Upper lobe of left lung (tissue), 4 donors: ENCODE results near the gene MIA3.

Experiments used
- CTCF ChIP-seq, 6 experiments: fragments of 450-650 bp in 4 of 6; fragments of 200-600 bp in 2 of 6; sonication (generic) in 2 of 6; IDR thresholded peaks; one replicate each; pipeline ENCODE4 v1.5.1; 2016 to 2019; ENCODE audit warnings: antibody characterized with exemption in 6 of 6
- EP300 ChIP-seq, 4 donors: sonication (generic); formaldehyde crosslinking; IDR thresholded peaks; one replicate each; pipeline ENCODE4 v1.5.1; 2017; ENCODE audit warnings: antibody characterized with exemption in 4 of 4, control low read depth in 2 of 4
- POLR2AphosphoS5 ChIP-seq, 2 donors: sonication (generic); formaldehyde crosslinking; IDR thresholded peaks; one replicate each; pipeline ENCODE4 v1.5.1; 2017; ENCODE audit warnings: antibody characterized with exemption in 2 of 2

- TF ChIP-seq CTCF (IDR thresholded peaks at IDR 0.05) (no peak), EP300 (IDR thresholded peaks at IDR 0.05) (no peak), POLR2AphosphoS5 (IDR thresholded peaks at IDR 0.05) (no peak)
Measured at GRCh38 chr1:222618880-222619596, 1.1 kb downstream of the MIA3 start.
